HCT116 (cell line): Measurements from ENCODE around the gene CASKIN2. TPM values are rescaled to one million over a fixed set of nuclear protein-coding genes. Genes with fewer than 3 reads are reported as not detected.

ENCODE experiments used
- ATAC-seq: fragments of 200-7000 bp; cut with Tn5 transposase; 2 replicates; pipeline ENCODE4 v1.9.1; 2020; ENCODE audit warnings: mild to moderate bottlenecking, moderate library complexity
- BruUV-seq: library from RNA; stranded (reverse); fragments of 400-500 nt; replicated peaks from 2 replicates; lab custom pipeline; 2021; lab: Mats Ljungman, UMichigan
- CTCF ChIA-PET: fragments of 300-600 bp; sonication (Branson Sonifier 250); formaldehyde crosslinking; loops from one replicate; lab custom pipeline; 2021; ENCODE audit warnings: antibody characterized with exemption; lab: Charles Lee
- POLR2A ChIA-PET: fragments of 300-600, 350-600 bp; sonication (Branson Sonifier 250); formaldehyde crosslinking; loops from one replicate; lab custom pipeline; 2021; ENCODE audit warnings: antibody characterized with exemption; lab: Charles Lee
- RAD21 ChIA-PET, 2 experiments: fragments of 300-600 bp; sonication (Branson Sonifier 250); formaldehyde crosslinking; loops; one replicate each; lab custom pipeline; 2023; ENCODE audit warnings: low total read pairs in 2 of 2; ENCODE audit not compliant: uncharacterized antibody in 2 of 2, unreplicated experiment in 2 of 2, low non-redundant PET in 1 of 2; lab: Charles Lee
- DNase-seq: peaks from one replicate; pipeline ENCODE4 v3.0.0-alpha.2; 2010; ENCODE audit warnings: low read depth, low spot score
- H2AFZ ChIP-seq: fragments of 200-600 bp; shearing (Covaris generic), sonication (generic); 2 replicates; pipeline ENCODE4 v1.6.1; 2017; ENCODE audit warnings: low read depth, mixed run types, mixed read lengths, antibody characterized with exemption, low read length; ENCODE audit not compliant: poor library complexity, severe bottlenecking
- H3K27ac ChIP-seq: 2 replicates; pipeline ENCODE4 v1.5.1; 2012; ENCODE audit warnings: low read depth, low read length
- H3K27me3 ChIP-seq: fragments of 200-600 bp; sonication (generic); 2 replicates; pipeline ENCODE4 v1.6.1; 2016; ENCODE audit warnings: mixed run types, low read length, mixed read lengths; ENCODE audit not compliant: insufficient read depth
- H3K36me3 ChIP-seq, 2 experiments: fragments of 200-500 bp in 1 of 2; fragments of 200-600 bp in 1 of 2; sonication (Bioruptor generic) in 1 of 2; sonication (generic) in 1 of 2; 2 replicates each; pipeline versions ENCODE4 v1.5.1 to v1.6.1; 2014 to 2016; ENCODE audit warnings: low read length in 2 of 2, inconsistent platforms in 1 of 2, mixed read lengths in 1 of 2, mixed run types in 1 of 2; ENCODE audit not compliant: insufficient read depth in 2 of 2, control insufficient read depth in 1 of 2
- H3K4me1 ChIP-seq, 2 experiments: fragments of 200-600 bp in 1 of 2; sonication (generic) in 1 of 2; 2 replicates each; pipeline versions ENCODE4 v1.5.1 to v1.6.1; 2012 to 2017; ENCODE audit warnings: low read length in 2 of 2, inconsistent platforms in 1 of 2, mild to moderate bottlenecking in 1 of 2, mixed read lengths in 1 of 2, mixed run types in 1 of 2, moderate library complexity in 1 of 2; ENCODE audit not compliant: insufficient read depth in 2 of 2, control insufficient read depth in 1 of 2
- H3K4me2 ChIP-seq: fragments of 200-600 bp; sonication (generic); 2 replicates; pipeline ENCODE4 v1.6.1; 2017; ENCODE audit warnings: mixed run types, low read length, mixed read lengths
- H3K4me3 ChIP-seq, 2 experiments: fragments of 200-600 bp in 1 of 2; sonication (generic) in 1 of 2; replicated peaks in 1 of 2; 2 replicates each; pipeline ENCODE4 v1.5.1; 2011 to 2016; ENCODE audit warnings: low read length in 2 of 2, control low read depth in 1 of 2, low read depth in 1 of 2, mild to moderate bottlenecking in 1 of 2, mixed read lengths in 1 of 2, mixed run types in 1 of 2
- H3K79me2 ChIP-seq: fragments of 200-600 bp; sonication (generic); 2 replicates; pipeline ENCODE4 v1.6.1; 2017; ENCODE audit warnings: mild to moderate bottlenecking, mixed run types, low read length, moderate library complexity, mixed read lengths; ENCODE audit not compliant: insufficient read depth
- H3K9ac ChIP-seq: fragments of 200-600 bp; sonication (generic); 2 replicates; pipeline ENCODE4 v1.6.1; 2016; ENCODE audit warnings: low read length, mixed read lengths
- H3K9me2 ChIP-seq: fragments of 200-600 bp; sonication (generic), shearing (Covaris generic); 2 replicates; pipeline ENCODE4 v1.6.1; 2017; ENCODE audit warnings: mixed run types, mild to moderate bottlenecking, moderate library complexity; ENCODE audit not compliant: insufficient read depth
- H3K9me3 ChIP-seq, 2 experiments: fragments of 200-500 bp in 1 of 2; fragments of 200-600 bp in 1 of 2; sonication (Bioruptor generic) in 1 of 2; sonication (generic) in 1 of 2; 2 replicates each; pipeline ENCODE4 v1.6.1; 2014 to 2017; ENCODE audit warnings: low read length in 2 of 2, mixed read lengths in 2 of 2, inconsistent platforms in 1 of 2, low read depth in 1 of 2, mild to moderate bottlenecking in 1 of 2, mixed run types in 1 of 2, moderate library complexity in 1 of 2; ENCODE audit not compliant: control insufficient read depth in 1 of 2, insufficient read depth in 1 of 2
- H4K20me1 ChIP-seq: fragments of 200-600 bp; sonication (generic), shearing (Covaris generic); 2 replicates; pipeline ENCODE4 v1.6.1; 2017; ENCODE audit warnings: mixed run types, mild to moderate bottlenecking, moderate library complexity; ENCODE audit not compliant: insufficient read depth
- ELF1 ChIP-seq: IDR thresholded peaks from 2 replicates; pipeline ENCODE4 v1.6.1; 2012; ENCODE audit warnings: low read depth, borderline replicate concordance
- EZH2phosphoT487 ChIP-seq: fragments of 200-600 bp; IDR thresholded peaks from 2 replicates; pipeline ENCODE4 v1.6.1; 2018; ENCODE audit warnings: antibody characterized with exemption, borderline replicate concordance
- RAD21 ChIP-seq: IDR thresholded peaks from 2 replicates; pipeline ENCODE4 v1.6.1; 2012; ENCODE audit warnings: low read depth, mild to moderate bottlenecking
- SRF ChIP-seq: IDR thresholded peaks from 2 replicates; pipeline ENCODE4 v1.6.1; 2012; ENCODE audit warnings: low read depth
- intact Hi-C: fragments of 100-400 bp; cut with micrococcal nuclease; formaldehyde crosslinking; loops from 2 replicates; pipeline ENCODE4 v1.10.0; 2022
- total RNA-seq: library from RNA; stranded (reverse); gene quantifications from one replicate; pipeline ENCODE4 v1.2.1, GENCODE V29; 2021; ENCODE audit not compliant: unreplicated experiment

CASKIN2 gene
- total RNA-seq, 1 experiment from 2014 or later, result 38.4 TPM

GRCh38 chr17:75482098-75482942 is 33.0 kb downstream of the CASKIN2 start:
- Histone ChIP-seq H3K9ac (no peak overlapping the region), H3K36me3 (no peaks in the 10 kb centered on the region), H3K79me2 (no peaks in the 10 kb centered on the region), H3K27me3 (no peaks in the 10 kb centered on the region), H3K4me1 (no peaks in the 10 kb centered on the region), H3K27ac (no peak overlapping the region), H4K20me1 (no peaks in the 10 kb centered on the region), H3K4me3 (no peak overlapping the region), H3K9me3 (no peaks in the 10 kb centered on the region), H2AFZ (no peak overlapping the region), H3K9me2 (no peaks in the 10 kb centered on the region), H3K4me2 (no peak overlapping the region)
- TF ChIP-seq ELF1, result no peak
- TF ChIP-seq EZH2phosphoT487, result no peak
- ChIA-PET POLR2A (interaction anchor here (1.1 kb wide), 1 partner anchor 17 kb away, joined by 5 read pairs; no protein-coding TSS in a partner anchor), CTCF (no interaction called here), RAD21 (no interaction called here)
- BruUV-seq, result no TSS peak
- intact Hi-C loops, result no loop called here
- DNase-seq (no peak), ATAC-seq (no peak)

GRCh38 chr17:75481194-75482068 is 33.9 kb downstream of the CASKIN2 start:
- intact Hi-C loops, result no loop called here
- H3K27ac ChIP-seq, result no peak overlapping the region
- ATAC-seq, result no peak
- no peaks in the 10 kb centered on the region for H3K27me3 ChIP-seq
- CTCF ChIA-PET, result interaction anchor here (0.7 kb wide), 1 partner anchor 374 kb away, joined by 4 read pairs; the partner anchor contains the start of gene WBP2
- H4K20me1 ChIP-seq, result no peaks in the 10 kb centered on the region
- no peak for TF ChIP-seq SRF
- TF ChIP-seq RAD21, result no peak
- no peaks in the 10 kb centered on the region for H3K4me1 ChIP-seq
- H3K4me2 ChIP-seq, result no peak overlapping the region
- no peaks in the 10 kb centered on the region for H3K9me3 ChIP-seq
- no peak for DNase-seq
- no peaks in the 10 kb centered on the region for H3K36me3 ChIP-seq
- RAD21 ChIA-PET, result no interaction called here
- H3K4me3 ChIP-seq, result no peak overlapping the region
- H2AFZ ChIP-seq, result no peak overlapping the region
- no peaks in the 10 kb centered on the region for H3K79me2 ChIP-seq
- H3K9me2 ChIP-seq, result no peaks in the 10 kb centered on the region
- POLR2A ChIA-PET, result interaction anchor here (1.1 kb wide), 1 partner anchor 18 kb away, joined by 5 read pairs; no protein-coding TSS in a partner anchor
- BruUV-seq, result no TSS peak
- H3K9ac ChIP-seq, result no peak overlapping the region
